ENCODE data around the gene COL4A1.

The COL4A1 gene

GRCh38 chr13:110234532-110234931, 72.4 kb downstream of the COL4A1 start:
- no peak for DNase-seq

- no peak for DNase-seq
Measured at GRCh38 chr13:110233951-110234280, 73.0 kb downstream of the COL4A1 start.

GRCh38 chr13:110233181-110233950, 73.6 kb downstream of the COL4A1 start:
- DNase-seq: no peak

- DNase-seq: no peak
Measured at GRCh38 chr13:110232756-110233155, 74.2 kb downstream of the COL4A1 start.

- no peak for DNase-seq
Measured at GRCh38 chr13:110232142-110232541, 74.8 kb downstream of the COL4A1 start.

GRCh38 chr13:110231348-110232047, 75.5 kb downstream of the COL4A1 start:
- DNase-seq: no peak

GRCh38 chr13:110230661-110231347, 76.2 kb downstream of the COL4A1 start:
- no peak for DNase-seq

GRCh38 chr13:110229905-110230563, 76.9 kb downstream of the COL4A1 start:
- no peak for DNase-seq

- DNase-seq: no peak
Measured at GRCh38 chr13:110228936-110229904, 77.7 kb downstream of the COL4A1 start.

- DNase-seq: no peak
Measured at GRCh38 chr13:110227864-110228643, 78.9 kb downstream of the COL4A1 start.

GRCh38 chr13:110227416-110227815, 79.5 kb downstream of the COL4A1 start:
- DNase-seq: no peak

- DNase-seq: no peak
Measured at GRCh38 chr13:110225609-110226574, 81.1 kb downstream of the COL4A1 start.

- DNase-seq: no peak
Measured at GRCh38 chr13:110225003-110225402, 82.0 kb downstream of the COL4A1 start.

GRCh38 chr13:110224519-110224918, 82.4 kb downstream of the COL4A1 start:
- DNase-seq: no peak

GRCh38 chr13:110221406-110222117, 85.4 kb downstream of the COL4A1 start:
- no peak for DNase-seq

- DNase-seq: no peak
Measured at GRCh38 chr13:110220471-110220870, 86.5 kb downstream of the COL4A1 start.

GRCh38 chr13:110218581-110219201, 88.3 kb downstream of the COL4A1 start:
- DNase-seq: no peak

GRCh38 chr13:110217811-110218210, 89.1 kb downstream of the COL4A1 start:
- no peak for DNase-seq

GRCh38 chr13:110217085-110217484, 89.9 kb downstream of the COL4A1 start:
- DNase-seq: no peak

Measured in kidney glomerular epithelial cell (primary cell).